ENCODE data around the gene GNAO1.

GNAO1 gene

DNA sequence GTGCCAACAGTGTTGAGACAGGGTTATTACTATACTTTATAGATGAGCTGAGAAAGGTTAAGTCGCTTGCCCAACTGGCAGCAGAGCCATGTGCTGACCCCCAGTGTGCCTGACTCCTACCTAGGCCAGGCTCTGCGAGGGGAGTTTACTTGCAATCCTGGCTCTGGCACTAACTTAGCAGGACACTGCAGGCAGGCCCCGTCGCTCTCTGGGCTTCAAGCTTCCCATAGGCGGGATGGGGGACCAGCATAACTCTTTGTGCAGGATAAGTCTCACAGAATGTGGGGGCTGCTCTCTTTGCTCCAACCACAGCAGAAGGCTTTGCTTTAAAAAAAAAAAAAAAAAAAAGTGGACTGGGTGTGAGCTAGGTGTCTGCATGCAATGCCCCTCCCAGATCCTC is 102.7 kb downstream of the GNAO1 start:
- no peak for DNase-seq (ENCODE audit: low read depth)

- DNase-seq (ENCODE audit: low read depth) = peak; percentile 9
These were observed 103.3 kb downstream of the GNAO1 start for GRCh38 chr16:56294579-56294978.

DNA sequence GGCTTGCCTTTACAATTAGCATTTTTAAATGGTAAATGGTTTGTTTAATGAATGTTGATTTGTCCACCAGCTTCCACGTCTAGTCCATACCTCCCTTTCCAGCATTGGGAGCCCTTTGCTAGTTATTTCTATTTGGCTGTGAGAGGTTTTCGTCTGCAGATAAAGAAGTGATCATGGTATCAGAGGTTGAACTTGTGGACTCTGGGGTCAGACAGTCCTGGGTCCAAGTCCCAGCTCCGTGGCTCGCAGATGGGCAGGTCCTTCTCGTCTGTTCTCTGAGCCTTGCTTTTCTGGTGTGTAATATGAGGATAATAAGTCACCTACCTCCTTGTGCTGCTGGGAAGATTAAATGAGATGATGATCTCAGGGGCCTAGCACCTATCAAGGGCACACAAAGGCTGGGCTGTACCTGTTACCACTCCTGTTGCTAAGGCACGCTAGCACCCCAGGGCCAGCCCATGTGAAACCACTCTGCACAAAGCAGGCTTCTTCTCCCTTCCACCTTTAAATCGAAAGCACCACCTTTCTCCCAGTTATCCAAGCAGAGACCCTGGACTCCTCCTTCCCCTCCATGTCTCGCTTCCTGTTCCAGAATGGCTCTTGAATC is 103.9 kb downstream of the GNAO1 start:
- DNase-seq (ENCODE audit: low read depth) = no peak

GRCh38 chr16:56295739-56296527 is 104.6 kb downstream of the GNAO1 start:
- no peak for DNase-seq (ENCODE audit: low read depth)

GRCh38 chr16:56297684-56298083 is 106.4 kb downstream of the GNAO1 start:
- no peak for DNase-seq (ENCODE audit: low read depth)

DNA sequence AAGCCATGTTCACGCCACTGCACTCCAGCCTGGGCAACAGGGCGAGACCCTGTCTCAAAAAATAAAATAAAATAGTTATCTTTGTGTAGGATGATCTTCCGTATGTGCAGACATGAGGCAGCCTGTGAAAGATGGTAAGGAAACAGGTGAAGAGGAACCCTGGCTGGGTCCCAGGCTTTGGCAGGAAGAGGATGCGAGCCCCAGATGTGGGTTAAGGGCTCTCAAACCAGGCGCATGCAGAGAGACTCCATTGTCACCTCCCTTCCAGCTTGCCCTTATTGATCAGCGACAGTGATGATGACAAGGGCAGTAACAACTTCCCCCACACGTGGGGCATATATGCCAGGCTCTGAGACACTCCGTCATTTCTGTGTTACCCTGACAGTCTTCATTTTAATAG is 106.8 kb downstream of the GNAO1 start:
- no peak for DNase-seq (ENCODE audit: low read depth)

- DNase-seq (ENCODE audit: low read depth) = no peak
These were observed 107.8 kb downstream of the GNAO1 start for GRCh38 chr16:56298948-56299596.

GRCh38 chr16:56300242-56300623 is 108.9 kb downstream of the GNAO1 start:
- DNase-seq (ENCODE audit: low read depth) = no peak

- DNase-seq (ENCODE audit: low read depth) = no peak
These were observed 109.9 kb downstream of the GNAO1 start for GRCh38 chr16:56300891-56301850.

GRCh38 chr16:56302506-56302905 is 111.2 kb downstream of the GNAO1 start:
- DNase-seq (ENCODE audit: low read depth) = no peak

- DNase-seq (ENCODE audit: low read depth) = no peak
These were observed 111.9 kb downstream of the GNAO1 start for GRCh38 chr16:56303066-56303715.

- DNase-seq (ENCODE audit: low read depth) = no peak
These were observed 112.6 kb downstream of the GNAO1 start for GRCh38 chr16:56303880-56304279.

DNA sequence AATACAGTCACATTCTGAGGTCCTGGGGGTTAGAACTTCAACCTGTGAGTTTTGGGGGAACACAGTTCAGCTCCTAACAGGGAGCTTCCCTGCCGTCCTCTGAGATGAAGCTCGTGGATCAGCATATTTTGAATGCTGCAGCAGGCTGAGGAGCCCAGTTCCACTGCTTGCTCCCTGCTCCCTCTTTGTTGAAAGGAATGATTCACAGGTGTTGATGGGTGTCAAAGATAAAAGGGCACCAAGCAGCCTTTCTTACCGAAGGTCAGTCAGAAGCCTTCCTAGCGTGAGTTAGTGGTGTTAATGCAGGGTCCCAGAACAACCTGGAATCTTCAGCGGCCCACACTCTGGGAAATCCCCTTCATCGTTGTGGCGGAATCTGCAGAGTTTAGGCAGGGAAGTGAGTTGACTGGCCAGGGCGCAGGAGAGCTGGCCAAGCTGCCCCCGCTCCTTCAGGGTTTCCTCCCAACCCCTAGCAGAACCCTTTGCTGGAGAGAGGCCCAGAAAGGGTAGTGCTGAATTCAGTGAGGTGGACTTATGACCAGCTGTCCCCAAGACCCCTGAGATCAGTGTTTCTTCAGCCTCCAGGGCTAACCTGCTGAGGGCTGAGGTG is 114.8 kb downstream of the GNAO1 start:
- DNase-seq (ENCODE audit: low read depth) = no peak

DNA sequence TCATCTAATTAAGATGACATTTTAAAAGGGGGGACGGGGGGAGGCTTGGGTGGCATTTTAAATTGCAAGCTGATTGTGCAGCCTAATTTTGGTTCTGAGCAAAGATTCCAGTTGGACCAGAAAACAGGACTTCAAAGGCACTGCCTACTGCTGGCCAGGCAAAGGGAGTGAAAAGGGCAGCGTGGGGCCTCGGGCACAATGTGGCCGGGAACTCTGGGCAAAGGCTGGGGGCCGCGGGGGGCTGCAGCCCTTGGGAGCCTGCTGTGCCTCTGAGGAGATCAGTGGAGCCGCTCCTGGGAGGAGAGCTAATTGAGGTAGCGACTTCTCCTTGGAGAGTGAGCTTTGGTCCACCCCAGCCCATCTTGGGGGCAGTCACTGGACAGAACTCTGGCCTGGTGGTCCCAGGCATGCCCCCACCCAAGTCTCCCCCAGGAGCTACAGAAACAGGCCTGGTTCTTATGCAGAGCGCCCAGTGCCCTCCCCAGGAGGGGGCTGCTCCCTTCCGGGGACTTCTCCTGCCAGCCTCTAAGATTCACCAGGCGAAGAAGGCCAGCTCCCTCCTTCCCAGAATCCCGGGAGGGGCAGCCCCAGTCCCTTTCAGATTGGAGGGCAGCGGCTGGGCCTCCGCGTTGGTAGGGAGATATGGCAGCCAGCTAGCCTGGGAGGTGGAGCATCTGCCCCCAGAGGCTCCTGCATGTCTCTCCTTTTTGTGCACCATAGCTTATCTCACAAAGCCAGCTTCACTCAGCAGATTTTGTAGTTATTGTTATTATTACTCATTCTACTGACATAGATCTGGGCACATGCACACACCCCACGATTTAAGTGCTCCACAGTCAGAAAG is 115.6 kb downstream of the GNAO1 start:
- no peak for DNase-seq (ENCODE audit: low read depth)

DNA sequence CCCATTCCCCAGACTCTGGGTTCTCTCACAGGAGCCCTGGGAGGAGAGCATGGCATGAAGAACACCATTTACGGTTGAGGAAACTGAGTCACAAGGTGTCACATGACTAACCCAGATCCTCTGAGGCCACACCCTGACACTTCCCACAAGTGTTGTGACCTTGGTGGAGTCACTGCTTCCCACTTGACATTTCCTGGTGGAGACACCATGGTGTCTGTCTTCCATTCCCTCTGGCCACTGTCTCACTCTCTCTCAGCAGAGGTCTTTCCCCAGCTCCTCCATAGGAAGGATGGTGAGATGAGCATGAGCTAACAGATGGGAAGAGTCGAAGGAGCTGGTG is 116.2 kb downstream of the GNAO1 start:
- no peak for DNase-seq (ENCODE audit: low read depth)

GRCh38 chr16:56309008-56309407 is 117.7 kb downstream of the GNAO1 start:
- no peak for DNase-seq (ENCODE audit: low read depth)

GRCh38 chr16:56310690-56311089 is 119.4 kb downstream of the GNAO1 start:
- no peak for DNase-seq (ENCODE audit: low read depth)

GRCh38 chr16:56311208-56312027 is 120.1 kb downstream of the GNAO1 start:
- DNase-seq (ENCODE audit: low read depth) = no peak

- DNase-seq (ENCODE audit: low read depth) = no peak
These were observed 120.7 kb downstream of the GNAO1 start for GRCh38 chr16:56312028-56312300.

GRCh38 chr16:56312556-56312955 is 121.3 kb downstream of the GNAO1 start:
- no peak for DNase-seq (ENCODE audit: low read depth)

Data from non-pigmented ciliary epithelial cell (primary cell).